Measurements from ENCODE around the gene TMEM26.

DNA sequence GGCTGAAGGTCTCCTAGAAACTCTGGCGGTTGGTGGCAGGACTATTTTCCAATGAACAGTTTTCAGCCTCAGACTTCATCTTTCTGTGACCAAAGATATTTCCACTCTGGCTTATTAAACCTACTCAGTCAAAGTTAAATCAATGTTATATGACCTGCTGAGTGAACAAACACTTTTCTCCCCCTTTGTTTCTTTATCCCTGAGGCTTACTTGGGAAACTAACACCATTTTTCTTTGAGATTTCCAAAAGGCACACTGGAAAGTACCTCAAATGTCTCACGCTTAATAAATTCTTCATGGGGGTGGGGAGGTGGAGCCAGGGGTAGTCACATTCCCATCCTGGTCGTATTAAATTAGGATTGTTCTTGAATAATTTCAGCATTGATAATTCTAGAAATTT lies 1.8 kb downstream of the TMEM26 start:
- no peak for TF ChIP-seq GATA2 (IDR thresholded peaks at IDR 0.05; ENCODE audit: low read depth, low read length)
- no peak for TF ChIP-seq GATA3 (IDR thresholded peaks at IDR 0.05; ENCODE audit: low read depth, low read length)
